Measurements from ENCODE around the gene ECI2. TPM values are rescaled to one million over a fixed set of nuclear protein-coding genes. Genes with fewer than 3 reads are reported as not detected.

ECI2 gene
- total RNA-seq, 1 experiment from 2014 or later = 143 TPM

DNA sequence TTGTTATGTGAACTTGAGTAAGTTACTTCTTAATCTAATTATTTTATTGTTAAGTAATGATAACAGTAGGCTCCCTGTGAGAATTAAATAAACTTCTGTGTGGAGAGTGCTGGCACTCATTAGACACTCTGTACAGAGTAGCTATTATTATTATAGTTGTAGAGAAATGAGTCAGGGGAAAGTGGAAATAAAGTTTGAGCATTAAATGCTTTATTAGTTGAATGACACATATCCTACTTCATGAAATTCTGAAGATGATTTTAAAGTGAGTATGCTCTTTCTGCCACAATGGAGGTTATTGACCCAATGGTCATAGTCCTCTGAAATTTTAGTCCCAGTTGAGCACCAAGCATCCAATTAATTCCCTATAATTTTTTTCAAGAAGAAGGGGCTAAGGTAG, 5.9 kb downstream of the ECI2 start:
- ChIA-PET POLR2A (ENCODE audit: unreplicated experiment) (interaction anchor here (0.6 kb wide), 1 partner anchor 869 kb away, joined by 3 read pairs; no protein-coding TSS in a partner anchor), CTCF (no interaction called here)
- H3K4me2 ChIP-seq (ENCODE audit: low read length) = peak overlapping the region; percentile 25; the same call in 1 of the 2 replicates
- no peaks in the 10 kb centered on the region for H4K20me1 ChIP-seq (ENCODE audit: low read length)
- peaks cover 10% of the 10 kb centered on the region for H3F3A ChIP-seq (ENCODE audit: low read length, unreplicated experiment)
- ATAC-seq (peak; percentile 50), DNase-seq (peak; percentile 54)
- H3K4me3 ChIP-seq (ENCODE audit: low read length) = no peak overlapping the region
- H3K9me2 ChIP-seq (replicated peaks; ENCODE audit: low read length) = no peaks in the 10 kb centered on the region
- H3K27me3 ChIP-seq (ENCODE audit: low read length) = no peaks in the 10 kb centered on the region
- H3K9me3 ChIP-seq (ENCODE audit: low read length) = no peaks in the 10 kb centered on the region
- no peak for TF ChIP-seq EZH2 (IDR thresholded peaks at IDR 0.05; ENCODE audit: low read length, unreplicated experiment)
- TF ChIP-seq EZH2phosphoT487 (IDR thresholded peaks at IDR 0.05; ENCODE audit: borderline replicate concordance, low read length) = no peak
- TF ChIP-seq, protein P1, sequence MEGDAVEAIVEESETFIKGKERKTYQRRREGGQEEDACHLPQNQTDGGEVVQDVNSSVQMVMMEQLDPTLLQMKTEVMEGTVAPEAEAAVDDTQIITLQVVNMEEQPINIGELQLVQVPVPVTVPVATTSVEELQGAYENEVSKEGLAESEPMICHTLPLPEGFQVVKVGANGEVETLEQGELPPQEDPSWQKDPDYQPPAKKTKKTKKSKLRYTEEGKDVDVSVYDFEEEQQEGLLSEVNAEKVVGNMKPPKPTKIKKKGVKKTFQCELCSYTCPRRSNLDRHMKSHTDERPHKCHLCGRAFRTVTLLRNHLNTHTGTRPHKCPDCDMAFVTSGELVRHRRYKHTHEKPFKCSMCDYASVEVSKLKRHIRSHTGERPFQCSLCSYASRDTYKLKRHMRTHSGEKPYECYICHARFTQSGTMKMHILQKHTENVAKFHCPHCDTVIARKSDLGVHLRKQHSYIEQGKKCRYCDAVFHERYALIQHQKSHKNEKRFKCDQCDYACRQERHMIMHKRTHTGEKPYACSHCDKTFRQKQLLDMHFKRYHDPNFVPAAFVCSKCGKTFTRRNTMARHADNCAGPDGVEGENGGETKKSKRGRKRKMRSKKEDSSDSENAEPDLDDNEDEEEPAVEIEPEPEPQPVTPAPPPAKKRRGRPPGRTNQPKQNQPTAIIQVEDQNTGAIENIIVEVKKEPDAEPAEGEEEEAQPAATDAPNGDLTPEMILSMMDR (conservative IDR thresholded peaks at IDR 0.05; ENCODE audit: low read depth, low read length) = no peak
- intact Hi-C loops (cut with micrococcal nuclease) = no loop called here
- H2AFZ ChIP-seq (ENCODE audit: low read length) = no peak overlapping the region
- peak overlapping the region; percentile 56 for H3K27ac ChIP-seq (ENCODE audit: low read length)
- BruUV-seq (replicated peaks) = no TSS peak
- peaks cover 32% of the 10 kb centered on the region for H3K79me2 ChIP-seq (ENCODE audit: low read length)
- H3K9ac ChIP-seq (ENCODE audit: low read length) = no peak overlapping the region
- peaks cover 47% of the 10 kb centered on the region for H3K36me3 ChIP-seq (ENCODE audit: low read depth, low read length)
- peaks cover 74% of the 10 kb centered on the region for H3K4me1 ChIP-seq (ENCODE audit: insufficient read depth, low read length)

DNA sequence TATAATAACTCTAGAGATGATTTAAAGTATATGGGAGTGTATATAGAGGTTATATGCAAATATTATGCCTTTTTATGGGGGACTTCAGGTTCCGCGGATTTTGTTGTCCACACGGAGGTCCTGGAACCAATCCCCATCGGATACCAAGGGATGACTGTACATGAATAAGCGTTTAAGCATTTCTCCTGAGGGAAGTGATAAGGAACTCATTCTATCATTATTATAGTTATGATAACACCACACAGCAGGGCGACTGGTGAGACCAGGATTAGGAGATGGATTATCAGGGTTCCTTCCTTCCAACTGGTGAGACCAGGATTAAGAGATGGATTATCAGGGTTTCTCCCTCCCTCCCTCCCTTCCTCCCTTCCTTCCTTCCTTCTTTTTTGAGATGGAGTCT, 6.6 kb downstream of the ECI2 start:
- no TSS peak for BruUV-seq (replicated peaks)
- Histone ChIP-seq H3K79me2 (ENCODE audit: low read length) (peaks cover 25% of the 10 kb centered on the region), H3K4me2 (ENCODE audit: low read length) (no peak overlapping the region), H3F3A (ENCODE audit: low read length, unreplicated experiment) (peaks cover 10% of the 10 kb centered on the region), H3K4me1 (ENCODE audit: insufficient read depth, low read length) (peaks cover 70% of the 10 kb centered on the region), H3K9me3 (ENCODE audit: low read length) (no peaks in the 10 kb centered on the region), H3K9ac (ENCODE audit: low read length) (no peak overlapping the region), H3K9me2 (replicated peaks; ENCODE audit: low read length) (no peaks in the 10 kb centered on the region), H4K20me1 (ENCODE audit: low read length) (no peaks in the 10 kb centered on the region), H3K4me3 (ENCODE audit: low read length) (no peak overlapping the region), H2AFZ (ENCODE audit: low read length) (no peak overlapping the region), H3K27ac (ENCODE audit: low read length) (peak overlapping the region; percentile 56), H3K27me3 (ENCODE audit: low read length) (no peaks in the 10 kb centered on the region), H3K36me3 (ENCODE audit: low read depth, low read length) (peaks cover 54% of the 10 kb centered on the region)
- DNase-seq (peak; percentile 53), ATAC-seq (no peak; the same call in 1 of the 2 replicates)
- TF ChIP-seq EZH2 (IDR thresholded peaks at IDR 0.05; ENCODE audit: low read length, unreplicated experiment) (no peak), EZH2phosphoT487 (IDR thresholded peaks at IDR 0.05; ENCODE audit: borderline replicate concordance, low read length) (no peak)
- TF ChIP-seq, protein P1 (conservative IDR thresholded peaks at IDR 0.05; ENCODE audit: low read depth, low read length) = no peak
- CTCF ChIA-PET = no interaction called here
- intact Hi-C loops (cut with micrococcal nuclease) = no loop called here
- POLR2A ChIA-PET (ENCODE audit: unreplicated experiment) = no interaction called here

DNA sequence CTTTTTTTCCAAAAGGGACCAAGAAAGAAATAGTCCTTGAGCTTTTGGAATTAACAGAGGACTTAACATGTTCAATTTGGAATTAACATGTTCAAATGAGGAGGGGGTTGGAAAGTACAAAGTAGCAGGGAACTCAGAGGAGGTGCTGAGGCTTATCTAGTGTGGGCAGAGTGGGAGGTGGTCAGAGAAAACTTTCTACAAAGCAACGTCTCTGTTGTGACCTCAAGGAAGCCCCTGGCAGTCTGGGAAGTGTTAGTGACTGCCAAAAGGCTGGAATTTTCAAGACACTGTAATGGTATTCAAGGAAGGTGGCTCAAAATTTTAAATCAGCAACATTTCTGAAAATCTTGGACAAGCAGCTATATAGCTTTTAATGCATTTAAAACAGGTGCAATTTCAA, 7.3 kb downstream of the ECI2 start:
- Histone ChIP-seq H3F3A (ENCODE audit: low read length, unreplicated experiment) (peaks cover 10% of the 10 kb centered on the region), H3K4me1 (ENCODE audit: insufficient read depth, low read length) (peaks cover 63% of the 10 kb centered on the region), H3K79me2 (ENCODE audit: low read length) (peaks cover 18% of the 10 kb centered on the region), H3K9me2 (replicated peaks; ENCODE audit: low read length) (no peaks in the 10 kb centered on the region), H4K20me1 (ENCODE audit: low read length) (no peaks in the 10 kb centered on the region), H3K9ac (ENCODE audit: low read length) (no peak overlapping the region), H3K9me3 (ENCODE audit: low read length) (no peaks in the 10 kb centered on the region), H2AFZ (ENCODE audit: low read length) (no peak overlapping the region), H3K27me3 (ENCODE audit: low read length) (no peaks in the 10 kb centered on the region), H3K4me3 (ENCODE audit: low read length) (no peak overlapping the region), H3K27ac (ENCODE audit: low read length) (no peak overlapping the region; the same call in 1 of the 2 replicates), H3K36me3 (ENCODE audit: low read depth, low read length) (peaks cover 56% of the 10 kb centered on the region), H3K4me2 (ENCODE audit: low read length) (no peak overlapping the region)
- ATAC-seq (no peak), DNase-seq (no peak)
- CTCF ChIA-PET = no interaction called here
- POLR2A ChIA-PET (ENCODE audit: unreplicated experiment) = no interaction called here
- BruUV-seq (replicated peaks) = no TSS peak
- intact Hi-C loops (cut with micrococcal nuclease) = no loop called here
- no peak for TF ChIP-seq EZH2 (IDR thresholded peaks at IDR 0.05; ENCODE audit: low read length, unreplicated experiment)
- TF ChIP-seq, protein P1 (conservative IDR thresholded peaks at IDR 0.05; ENCODE audit: low read depth, low read length) = no peak
- TF ChIP-seq EZH2phosphoT487 (IDR thresholded peaks at IDR 0.05; ENCODE audit: borderline replicate concordance, low read length) = no peak
